Activated T-cell treated with anti-CD3 and anti-CD28 coated beads, Interleukin-2, amount 50 U/mL, for 72 hours (primary cell): Measurements from ENCODE around the gene MPRIP. TPM values are rescaled to one million over a fixed set of nuclear protein-coding genes. Genes with fewer than 3 reads are reported as not detected.

Experiments used
- total RNA-seq, 2 donors: library from RNA; stranded (reverse); gene quantifications; one replicate each; pipeline ENCODE4 v1.2.3, GENCODE V29; 2022

The MPRIP gene
- total RNA-seq, 2 donors from 2014 or later = 110 to 128 TPM

Other genes starting within 250 kb of the MPRIP start
- gene TNFRSF13B, start 70.3 kb upstream of the MPRIP start, total RNA-seq = not detected
- 1 to 10 TPM; 6.8 to 8.0 TPM for gene PLD6, start 163.9 kb downstream of the MPRIP start, total RNA-seq
- 10 to 100 TPM; 27.3 to 29.2 TPM for gene FLCN, start 194.7 kb downstream of the MPRIP start, total RNA-seq
- gene COPS3, start 238.8 kb downstream of the MPRIP start, total RNA-seq = 10 to 100 TPM; 77.7 to 89.0 TPM